Stimulated activated CD8-positive, alpha-beta memory T cell treated with anti-CD3 and anti-CD28 coated beads, Interleukin-7, amount 100 ng/mL, for 24 hours (primary cell): Measurements from ENCODE around the gene LCK.
"Not testable (repeated sequence)": the region's sequence is repeated elsewhere in the genome, so short reads cannot be mapped to it uniquely, and the experiment has no call there.

Experiments
- DNase-seq: peaks from one replicate; pipeline ENCODE4 v3.0.0-alpha.2; 2020; ENCODE audit warnings: low read depth

The LCK gene

DNA sequence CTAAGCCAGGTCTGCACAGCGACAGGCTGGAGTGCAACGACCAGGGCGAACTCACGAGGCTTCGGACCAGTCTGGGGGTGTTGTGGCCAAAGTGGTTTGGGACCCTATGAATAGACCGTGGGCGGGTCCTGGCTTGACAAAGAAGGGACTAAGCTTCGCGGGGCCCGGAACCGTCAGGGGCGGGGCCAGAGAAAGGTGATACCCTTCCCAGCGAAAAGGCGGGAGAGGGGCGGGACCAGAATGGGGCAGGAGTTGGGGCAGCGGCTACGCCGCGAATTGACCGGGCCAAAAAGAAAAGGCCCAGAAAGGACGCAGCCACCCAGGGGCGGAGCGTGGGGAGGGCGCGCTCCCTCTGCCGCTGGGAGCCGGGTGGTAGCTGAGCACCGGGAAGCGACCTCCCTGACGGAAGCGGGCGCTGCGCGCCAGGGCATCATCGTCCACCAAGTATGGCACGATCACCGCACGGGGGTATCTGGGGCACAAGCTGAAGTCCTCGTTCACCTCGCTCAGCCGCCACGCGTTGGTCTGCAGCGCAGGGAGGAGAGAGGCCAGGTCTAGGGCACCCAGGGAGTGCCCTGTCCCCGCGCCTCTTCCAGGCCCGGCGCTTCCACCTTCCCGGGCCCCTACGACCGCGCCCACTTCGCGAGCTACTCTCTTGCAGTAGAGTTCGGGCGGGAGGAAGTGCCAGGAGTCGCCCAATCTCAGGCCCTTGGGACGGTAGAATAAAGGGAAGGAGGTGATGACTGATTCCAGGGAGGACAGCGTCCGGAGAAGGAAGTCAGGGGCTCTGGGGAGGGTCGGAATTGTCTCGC lies 10.7 kb upstream of the LCK start:
- no peak for DNase-seq

GRCh38 chr1:32241001-32241763 lies 9.9 kb upstream of the LCK start:
- no peak for DNase-seq

DNA sequence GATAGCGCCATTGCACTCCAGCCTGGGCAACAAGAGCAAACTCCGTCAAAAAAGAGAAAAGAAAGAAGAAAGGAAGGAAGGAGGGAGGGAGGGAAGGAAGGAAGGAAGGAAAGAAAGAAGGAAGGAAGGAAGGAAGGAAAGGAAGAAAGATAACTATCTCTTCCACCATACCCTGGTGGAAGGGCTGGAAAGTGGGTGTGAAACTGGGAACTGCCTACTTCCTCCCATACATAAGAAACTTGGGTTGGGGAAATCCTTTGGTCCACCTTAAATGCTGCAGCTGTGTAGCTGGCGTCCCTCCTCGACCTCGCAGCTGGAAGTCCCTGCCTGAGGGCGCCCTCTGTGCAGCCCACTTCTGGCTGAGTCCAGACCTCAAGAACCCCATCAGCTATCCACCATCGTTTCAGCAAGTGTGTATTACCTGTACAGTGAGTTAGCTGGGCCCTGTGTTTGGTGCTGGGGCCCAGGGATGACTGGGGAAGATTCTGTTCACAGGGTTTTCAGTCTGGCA lies 8.7 kb upstream of the LCK start:
- DNase-seq, result no peak

GRCh38 chr1:32246888-32247273 lies 4.2 kb upstream of the LCK start, which contains the start of gene FAM167B:
TSS of gene FAM167B (plus strand) at chr1:32247222. CDS start at chr1:32247422, 200 bp downstream.
- DNase-seq, result no peak

DNA sequence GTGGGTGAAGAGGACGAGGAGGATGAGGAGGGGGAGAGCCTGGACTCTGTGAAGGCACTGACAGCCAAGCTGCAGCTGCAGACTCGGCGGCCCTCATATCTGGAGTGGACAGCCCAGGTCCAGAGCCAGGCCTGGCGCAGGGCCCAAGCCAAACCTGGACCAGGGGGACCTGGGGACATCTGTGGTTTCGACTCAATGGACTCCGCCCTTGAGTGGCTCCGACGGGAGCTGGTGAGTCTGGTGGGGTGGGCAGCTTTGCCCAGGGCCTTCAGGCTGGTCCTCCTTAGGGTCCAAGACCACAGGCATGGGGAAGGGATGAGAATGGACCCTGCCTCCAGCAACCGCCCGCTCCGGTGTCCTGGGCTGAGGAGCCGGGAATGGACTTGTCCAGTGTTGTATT lies 3.6 kb upstream of the LCK start:
- DNase-seq, result no peak

GRCh38 chr1:32247983-32248889 lies 2.8 kb upstream of the LCK start:
- DNase-seq, result peak; percentile 67

GRCh38 chr1:32249831-32250525 lies 1.1 kb upstream of the LCK start:
- peak; percentile 57 for DNase-seq

DNA sequence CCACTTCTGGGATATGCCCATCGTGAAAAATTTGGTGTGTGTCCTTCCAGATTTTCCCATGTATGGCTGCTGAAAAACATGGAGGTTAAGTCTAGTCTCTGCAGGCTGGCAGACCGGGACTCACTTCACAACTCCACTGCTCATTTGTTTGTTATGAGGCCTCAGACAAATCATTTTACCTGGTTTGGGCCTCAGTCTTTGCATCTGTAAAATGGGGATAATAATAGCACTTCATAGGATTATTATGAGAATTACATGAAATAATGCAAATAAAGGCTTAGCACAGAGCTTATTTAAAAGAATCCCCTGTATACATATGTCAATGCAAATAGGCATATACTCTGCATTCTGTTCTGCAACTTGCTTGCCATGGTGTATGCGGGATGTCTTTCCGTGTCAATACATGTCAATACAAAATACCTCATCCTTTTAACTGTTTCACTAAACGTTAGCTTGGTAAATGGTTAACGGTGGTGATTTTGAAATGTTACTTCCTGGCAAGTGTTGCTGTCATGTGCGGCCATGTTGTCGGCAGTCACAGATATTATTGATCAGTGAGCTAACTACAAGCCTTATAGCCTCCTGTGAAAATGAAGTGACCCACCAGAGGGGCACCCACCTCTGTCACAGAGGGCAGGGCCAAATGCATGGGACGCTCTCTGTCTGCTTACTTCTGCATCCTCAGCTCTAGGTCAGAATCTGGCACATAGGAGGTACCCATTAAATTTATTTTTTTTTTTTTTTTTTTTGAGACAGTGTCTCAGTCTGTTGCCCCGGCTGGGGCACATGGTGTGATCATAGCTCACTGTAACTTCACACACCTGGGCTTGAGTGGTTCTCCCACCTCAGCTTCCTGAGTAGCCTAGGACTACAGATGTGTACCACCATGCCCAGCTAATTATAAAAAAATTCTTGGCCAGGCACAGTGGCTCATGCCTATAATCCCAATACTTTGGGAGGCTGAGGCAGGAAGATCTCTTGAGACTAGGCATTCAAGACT lies 4.3 kb downstream of the LCK start:
- DNase-seq, result no peak

- DNase-seq, result no peak
Measured at GRCh38 chr1:32256473-32257226, 5.6 kb downstream of the LCK start.

DNA sequence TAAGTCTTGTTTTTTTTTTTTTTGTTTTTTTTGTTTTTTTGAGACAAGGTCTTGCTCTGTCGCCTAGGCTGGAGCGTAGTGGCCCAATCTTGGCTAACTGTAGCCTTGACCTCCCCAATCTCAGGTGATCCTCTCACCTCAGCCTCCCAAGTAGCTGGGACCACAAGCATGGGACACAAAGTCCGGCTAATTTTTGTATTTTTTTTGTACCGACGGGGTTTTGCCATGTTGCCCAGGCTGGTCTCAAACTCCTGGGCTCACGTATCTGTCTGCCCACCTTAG lies 6.1 kb downstream of the LCK start:
- DNase-seq, result no peak

- DNase-seq, result not testable (repeated sequence)
Measured at GRCh38 chr1:32263236-32263593, 12.2 kb downstream of the LCK start.

DNA sequence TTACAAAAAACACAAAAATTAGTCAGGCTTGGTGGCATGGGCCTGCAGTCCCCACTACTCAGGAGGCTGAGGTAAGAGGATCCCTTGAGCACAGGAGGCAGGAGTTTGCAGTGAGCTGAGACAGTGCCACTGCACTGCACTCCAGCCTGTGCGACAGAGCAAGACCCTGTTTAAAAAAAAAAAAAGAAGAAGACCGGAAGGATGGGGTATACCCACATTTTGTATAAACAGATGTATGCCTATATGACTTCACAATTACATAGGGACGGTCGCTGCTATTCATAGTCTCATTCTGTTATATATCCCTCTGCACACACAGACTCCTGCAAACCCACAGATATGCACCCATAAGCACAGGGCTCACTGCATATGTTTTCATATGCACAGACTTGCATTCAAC lies 12.7 kb downstream of the LCK start:
- DNase-seq, result no peak

GRCh38 chr1:32265846-32266245 lies 14.8 kb downstream of the LCK start:
- no peak for DNase-seq

DNA sequence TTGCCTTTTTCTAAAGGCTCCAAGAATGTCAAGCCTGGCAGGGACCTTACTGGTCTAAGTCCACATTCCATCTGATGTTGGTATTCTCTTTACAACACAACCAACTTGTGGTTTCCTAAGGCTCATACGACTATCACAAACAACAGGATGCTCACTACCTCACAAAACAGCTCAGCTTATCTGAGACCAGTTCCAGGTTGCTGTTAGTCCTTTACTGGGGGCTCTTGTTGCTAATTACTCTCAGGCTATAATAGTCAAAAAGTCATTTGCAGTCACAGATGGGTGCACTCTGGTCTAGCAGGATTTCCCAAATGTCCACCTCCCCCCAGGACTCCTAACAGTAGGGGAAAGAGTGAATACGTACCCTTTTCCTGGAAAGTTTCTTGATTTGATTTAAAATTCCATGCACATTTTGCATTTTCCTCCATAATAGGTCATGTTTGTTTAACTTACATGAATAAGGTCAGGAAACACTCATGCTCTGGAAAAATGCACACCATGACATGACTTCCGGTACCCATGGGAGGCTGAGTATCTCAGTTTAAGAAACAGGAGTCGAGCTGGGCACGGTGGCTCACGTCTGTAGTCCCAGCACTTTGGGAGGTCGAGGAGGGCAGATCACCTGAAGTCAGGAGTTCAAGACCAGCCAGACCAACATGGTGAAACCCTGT lies 16.0 kb downstream of the LCK start:
- no peak for DNase-seq

- DNase-seq, result no peak
Measured at GRCh38 chr1:32269744-32270143, 18.7 kb downstream of the LCK start.

- DNase-seq, result no peak
Measured at GRCh38 chr1:32272557-32273390, 21.7 kb downstream of the LCK start.

- DNase-seq, result peak; percentile 47
Measured at GRCh38 chr1:32273391-32274208, 22.5 kb downstream of the LCK start.
